Measurements from ENCODE around the gene ACER3.

The ACER3 gene

GRCh38 chr11:77063861-77064260, 203.1 kb downstream of the ACER3 start:
- no peak overlapping the region for H3K27ac ChIP-seq (ENCODE audit: insufficient read depth in 1 of 2, low read depth in 1 of 2, low read length in 2 of 2, poor library complexity in 1 of 2, severe bottlenecking in 2 of 2)
- H3K27me3 ChIP-seq (replicated peaks in 2 of 5; ENCODE audit: control insufficient read depth in 4 of 5, insufficient read depth in 5 of 5, low read length in 4 of 5): peaks cover 0 to 8% (median 2%) of the 10 kb centered on the region in 5 experiments
- no peak for DNase-seq
- POLR2A ChIA-PET: no interaction called here
- peaks cover 4 to 14% (median 10%) of the 10 kb centered on the region in 4 experiments for H3K4me1 ChIP-seq (ENCODE audit: control extremely low read depth in 1 of 4, control insufficient read depth in 4 of 4, insufficient read depth in 4 of 4, low read length in 3 of 4)
- 94% methylated on average over 3 of the region's 4 CpGs for WGBS (ENCODE audit: insufficient coverage)
- no peaks in the 10 kb centered on the region for H3K36me3 ChIP-seq (ENCODE audit: control insufficient read depth in 4 of 4, insufficient read depth in 4 of 4, low read length in 3 of 4)
- no peak overlapping the region for H3K4me3 ChIP-seq (ENCODE audit: control insufficient read depth in 1 of 7, extremely low read depth in 1 of 7, insufficient read depth in 4 of 7, low read depth in 2 of 7, low read length in 6 of 7)
- CTCF ChIA-PET: interaction anchor here (1.0 to 6.9 kb wide), 3 partner anchors 10 to 31 kb away, joined by 3 to 67 read pairs (median 29); no protein-coding TSS in a partner anchor
- peaks cover 0 to 4% (median 0%) of the 10 kb centered on the region in 5 experiments for H3K9me3 ChIP-seq (ENCODE audit: control extremely low read depth in 1 of 5, control insufficient read depth in 4 of 5, insufficient read depth in 2 of 5, low read depth in 1 of 5, low read length in 4 of 5)

GRCh38 chr11:77064648-77065217, 204.0 kb downstream of the ACER3 start:
- WGBS (ENCODE audit: insufficient coverage): 93% methylated on average over 4 of the region's 4 CpGs

GRCh38 chr11:77065878-77066228, 205.1 kb downstream of the ACER3 start:
- Histone ChIP-seq H3K36me3 (ENCODE audit: control insufficient read depth in 4 of 4, insufficient read depth in 4 of 4, low read length in 3 of 4) (no peaks in the 10 kb centered on the region), H3K27me3 (replicated peaks in 2 of 5; ENCODE audit: control insufficient read depth in 4 of 5, insufficient read depth in 5 of 5, low read length in 4 of 5) (peaks cover 0 to 8% (median 4%) of the 10 kb centered on the region in 5 experiments), H3K27ac (ENCODE audit: insufficient read depth in 1 of 2, low read depth in 1 of 2, low read length in 2 of 2, poor library complexity in 1 of 2, severe bottlenecking in 2 of 2) (no peak overlapping the region), H3K4me3 (ENCODE audit: control insufficient read depth in 1 of 7, extremely low read depth in 1 of 7, insufficient read depth in 4 of 7, low read depth in 2 of 7, low read length in 6 of 7) (peak overlapping the region; percentile 69 to 85 (median 70)), H3K4me1 (ENCODE audit: control extremely low read depth in 1 of 4, control insufficient read depth in 4 of 4, insufficient read depth in 4 of 4, low read length in 3 of 4) (peaks cover 4 to 14% (median 10%) of the 10 kb centered on the region in 4 experiments), H3K9me3 (ENCODE audit: control extremely low read depth in 1 of 5, control insufficient read depth in 4 of 5, insufficient read depth in 2 of 5, low read depth in 1 of 5, low read length in 4 of 5) (peaks cover 0 to 4% (median 0%) of the 10 kb centered on the region in 5 experiments)
- POLR2A ChIA-PET: no interaction called here
- DNase-seq: peak; percentile 21 to 57 (median 53)
- 6% methylated on average over 14 of the region's 14 CpGs for WGBS (ENCODE audit: insufficient coverage)
- CTCF ChIA-PET: interaction anchor here (1.0 to 6.9 kb wide), 8 partner anchors 9 to 42 kb away, joined by 3 to 67 read pairs (median 5); no protein-coding TSS in a partner anchor

More at GRCh38 chr11:77064648-77065217, 204.0 kb downstream of the ACER3 start:
- Histone ChIP-seq H3K27ac (ENCODE audit: insufficient read depth in 1 of 2, low read depth in 1 of 2, low read length in 2 of 2, poor library complexity in 1 of 2, severe bottlenecking in 2 of 2) (no peak overlapping the region), H3K27me3 (replicated peaks in 2 of 5; ENCODE audit: control insufficient read depth in 4 of 5, insufficient read depth in 5 of 5, low read length in 4 of 5) (peaks cover 0 to 8% (median 2%) of the 10 kb centered on the region in 5 experiments), H3K36me3 (ENCODE audit: control insufficient read depth in 4 of 4, insufficient read depth in 4 of 4, low read length in 3 of 4) (no peaks in the 10 kb centered on the region), H3K9me3 (ENCODE audit: control extremely low read depth in 1 of 5, control insufficient read depth in 4 of 5, insufficient read depth in 2 of 5, low read depth in 1 of 5, low read length in 4 of 5) (peaks cover 0 to 4% (median 0%) of the 10 kb centered on the region in 5 experiments), H3K4me3 (ENCODE audit: control insufficient read depth in 1 of 7, extremely low read depth in 1 of 7, insufficient read depth in 4 of 7, low read depth in 2 of 7, low read length in 6 of 7) (no peak overlapping the region), H3K4me1 (ENCODE audit: control extremely low read depth in 1 of 4, control insufficient read depth in 4 of 4, insufficient read depth in 4 of 4, low read length in 3 of 4) (peaks cover 4 to 14% (median 10%) of the 10 kb centered on the region in 4 experiments)
- no peak for DNase-seq
- CTCF ChIA-PET: interaction anchor here (1.0 to 6.9 kb wide), 9 partner anchors 10 to 46 kb away, joined by 3 to 67 read pairs (median 4); no protein-coding TSS in a partner anchor
- POLR2A ChIA-PET: no interaction called here

- ChIA-PET CTCF (interaction anchor here (0.9 to 6.9 kb wide), 8 partner anchors 8 to 28 kb away, joined by 3 to 67 read pairs (median 5); no protein-coding TSS in a partner anchor), POLR2A (no interaction called here)
- H3K27me3 ChIP-seq (replicated peaks in 2 of 5; ENCODE audit: control insufficient read depth in 4 of 5, insufficient read depth in 5 of 5, low read length in 4 of 5): peaks cover 0 to 8% (median 4%) of the 10 kb centered on the region in 5 experiments
- H3K36me3 ChIP-seq (ENCODE audit: control insufficient read depth in 4 of 4, insufficient read depth in 4 of 4, low read length in 3 of 4): no peaks in the 10 kb centered on the region
- H3K9me3 ChIP-seq (ENCODE audit: control extremely low read depth in 1 of 5, control insufficient read depth in 4 of 5, insufficient read depth in 2 of 5, low read depth in 1 of 5, low read length in 4 of 5): peaks cover 0 to 4% (median 0%) of the 10 kb centered on the region in 5 experiments
- 0% methylated on average over 63 of the region's 69 CpGs for WGBS (ENCODE audit: insufficient coverage)
- peak; percentile 89 to 94 (median 92) for DNase-seq
- peak within 1 kb of the TSS; percentile 69 to 85 (median 70) for H3K4me3 ChIP-seq (ENCODE audit: control insufficient read depth in 1 of 7, extremely low read depth in 1 of 7, insufficient read depth in 4 of 7, low read depth in 2 of 7, low read length in 6 of 7)
- H3K27ac ChIP-seq (ENCODE audit: insufficient read depth in 1 of 2, low read depth in 1 of 2, low read length in 2 of 2, poor library complexity in 1 of 2, severe bottlenecking in 2 of 2): no peak within 1 kb of the TSS
- peaks cover 4 to 14% (median 11%) of the 10 kb centered on the region in 4 experiments for H3K4me1 ChIP-seq (ENCODE audit: control extremely low read depth in 1 of 4, control insufficient read depth in 4 of 4, insufficient read depth in 4 of 4, low read length in 3 of 4)
Measured at GRCh38 chr11:77066229-77067042, 205.7 kb downstream of the ACER3 start, which contains the start of gene CAPN5. Gene CAPN5, plus strand, starts transcription at chr11:77066971. Its CDS starts 17,916 bp downstream, at chr11:77084887.

- ChIA-PET POLR2A (no interaction called here), CTCF (interaction anchor here (1.5 to 6.9 kb wide), 2 partner anchors 14 to 23 kb away, joined by 4 to 67 read pairs; no protein-coding TSS in a partner anchor)
- Histone ChIP-seq H3K27me3 (replicated peaks in 2 of 5; ENCODE audit: control insufficient read depth in 4 of 5, insufficient read depth in 5 of 5, low read length in 4 of 5) (peaks cover 0 to 8% (median 4%) of the 10 kb centered on the region in 5 experiments), H3K9me3 (ENCODE audit: control extremely low read depth in 1 of 5, control insufficient read depth in 4 of 5, insufficient read depth in 2 of 5, low read depth in 1 of 5, low read length in 4 of 5) (no peaks in the 10 kb centered on the region), H3K4me1 (ENCODE audit: control extremely low read depth in 1 of 4, control insufficient read depth in 4 of 4, insufficient read depth in 4 of 4, low read length in 3 of 4) (peaks cover 4 to 27% (median 24%) of the 10 kb centered on the region in 4 experiments), H3K4me3 (ENCODE audit: control insufficient read depth in 1 of 7, extremely low read depth in 1 of 7, insufficient read depth in 4 of 7, low read depth in 2 of 7, low read length in 6 of 7) (no peak overlapping the region), H3K27ac (ENCODE audit: insufficient read depth in 1 of 2, low read depth in 1 of 2, low read length in 2 of 2, poor library complexity in 1 of 2, severe bottlenecking in 2 of 2) (no peak overlapping the region), H3K36me3 (ENCODE audit: control insufficient read depth in 4 of 4, insufficient read depth in 4 of 4, low read length in 3 of 4) (no peaks in the 10 kb centered on the region)
- 97% methylated on average over 5 of the region's 8 CpGs for WGBS (ENCODE audit: insufficient coverage)
- no peak for DNase-seq
Measured at GRCh38 chr11:77067861-77068443, 207.2 kb downstream of the ACER3 start.

- no peak overlapping the region for H3K4me3 ChIP-seq (ENCODE audit: control insufficient read depth in 1 of 7, extremely low read depth in 1 of 7, insufficient read depth in 4 of 7, low read depth in 2 of 7, low read length in 6 of 7)
- peaks cover 4 to 35% (median 31%) of the 10 kb centered on the region in 4 experiments for H3K4me1 ChIP-seq (ENCODE audit: control extremely low read depth in 1 of 4, control insufficient read depth in 4 of 4, insufficient read depth in 4 of 4, low read length in 3 of 4)
- ChIA-PET POLR2A (no interaction called here), CTCF (interaction anchor here (6.9 kb wide), 1 partner anchor 22 kb away, joined by 67 read pairs; no protein-coding TSS in a partner anchor)
- no peaks in the 10 kb centered on the region for H3K36me3 ChIP-seq (ENCODE audit: control insufficient read depth in 4 of 4, insufficient read depth in 4 of 4, low read length in 3 of 4)
- peaks cover 0 to 8% (median 4%) of the 10 kb centered on the region in 5 experiments for H3K27me3 ChIP-seq (replicated peaks in 2 of 5; ENCODE audit: control insufficient read depth in 4 of 5, insufficient read depth in 5 of 5, low read length in 4 of 5)
- H3K9me3 ChIP-seq (ENCODE audit: control extremely low read depth in 1 of 5, control insufficient read depth in 4 of 5, insufficient read depth in 2 of 5, low read depth in 1 of 5, low read length in 4 of 5): no peaks in the 10 kb centered on the region
- no peak for DNase-seq
- no peak overlapping the region for H3K27ac ChIP-seq (ENCODE audit: insufficient read depth in 1 of 2, low read depth in 1 of 2, low read length in 2 of 2, poor library complexity in 1 of 2, severe bottlenecking in 2 of 2)
- WGBS (ENCODE audit: insufficient coverage): 78% methylated on average over 6 of the region's 7 CpGs
Measured at GRCh38 chr11:77068457-77069335, 208.0 kb downstream of the ACER3 start.
